Measurements from ENCODE around the gene CARD14.

CARD14 gene

GRCh38 chr17:80217703-80218362 lies 48.0 kb downstream of the CARD14 start:
- no peak overlapping the region for H3K4me3 ChIP-seq (ENCODE audit: low read length)

GRCh38 chr17:80218391-80218790 lies 48.6 kb downstream of the CARD14 start:
- H3K4me3 ChIP-seq (ENCODE audit: low read length): no peak overlapping the region
- no peak for TF ChIP-seq ZNF274 (IDR thresholded peaks at IDR 0.05; ENCODE audit: low read depth, low read length)

More at GRCh38 chr17:80217703-80218362, 48.0 kb downstream of the CARD14 start:
- no peak for TF ChIP-seq ZNF274 (IDR thresholded peaks at IDR 0.05; ENCODE audit: low read depth, low read length)

GRCh38 chr17:80219013-80219762 lies 49.4 kb downstream of the CARD14 start:
- no peak for TF ChIP-seq ZNF274 (IDR thresholded peaks at IDR 0.05; ENCODE audit: low read depth, low read length)
- H3K4me3 ChIP-seq (ENCODE audit: low read length): peak overlapping the region; percentile 65; the same call in 1 of the 2 replicates

GRCh38 chr17:80219763-80220053 lies 49.9 kb downstream of the CARD14 start:
- peak overlapping the region; percentile 65 for H3K4me3 ChIP-seq (ENCODE audit: low read length)
- no peak for TF ChIP-seq ZNF274 (IDR thresholded peaks at IDR 0.05; ENCODE audit: low read depth, low read length)

- no peak for TF ChIP-seq ZNF274 (IDR thresholded peaks at IDR 0.05; ENCODE audit: low read depth, low read length)
- H3K4me3 ChIP-seq (ENCODE audit: low read length): peak within 1 kb of the TSS; percentile 65
Measured at GRCh38 chr17:80220054-80220735, 50.4 kb downstream of the CARD14 start, which contains the start of the genes SGSH and SLC26A11. TSS of gene SGSH (minus strand) at chr17:80220333. CDS start at chr17:80220313, 20 bp downstream. TSS of gene SLC26A11 (plus strand) at chr17:80220427. CDS start at chr17:80221561, 1,134 bp downstream.

- no peak for TF ChIP-seq ZNF274 (IDR thresholded peaks at IDR 0.05; ENCODE audit: low read depth, low read length)
- H3K4me3 ChIP-seq (ENCODE audit: low read length): peak overlapping the region; percentile 65
Measured at GRCh38 chr17:80220736-80221215, 50.9 kb downstream of the CARD14 start.

- no peak for TF ChIP-seq ZNF274 (IDR thresholded peaks at IDR 0.05; ENCODE audit: low read depth, low read length)
- H3K4me3 ChIP-seq (ENCODE audit: low read length): no peak overlapping the region
Measured at GRCh38 chr17:80221351-80222105, 51.7 kb downstream of the CARD14 start.

- H3K4me3 ChIP-seq (ENCODE audit: low read length): no peak overlapping the region
- no peak for TF ChIP-seq ZNF274 (IDR thresholded peaks at IDR 0.05; ENCODE audit: low read depth, low read length)
Measured at GRCh38 chr17:80222376-80223141, 52.7 kb downstream of the CARD14 start.

- no peak for TF ChIP-seq ZNF274 (IDR thresholded peaks at IDR 0.05; ENCODE audit: low read depth, low read length)
- no peak overlapping the region for H3K4me3 ChIP-seq (ENCODE audit: low read length)
Measured at GRCh38 chr17:80223142-80223815, 53.4 kb downstream of the CARD14 start.

- TF ChIP-seq ZNF274 (IDR thresholded peaks at IDR 0.05; ENCODE audit: low read depth, low read length): no peak
- no peak overlapping the region for H3K4me3 ChIP-seq (ENCODE audit: low read length)
Measured at GRCh38 chr17:80223838-80224497, 54.1 kb downstream of the CARD14 start.

- no peak for TF ChIP-seq ZNF274 (IDR thresholded peaks at IDR 0.05; ENCODE audit: low read depth, low read length)
Measured at GRCh38 chr17:80224683-80225082, 54.9 kb downstream of the CARD14 start.

GRCh38 chr17:80225230-80225629 lies 55.4 kb downstream of the CARD14 start:
- H3K4me3 ChIP-seq (ENCODE audit: low read length): no peak overlapping the region
- no peak for TF ChIP-seq ZNF274 (IDR thresholded peaks at IDR 0.05; ENCODE audit: low read depth, low read length)

More at GRCh38 chr17:80224683-80225082, 54.9 kb downstream of the CARD14 start:
- no peak overlapping the region for H3K4me3 ChIP-seq (ENCODE audit: low read length)

Data from GM08714 (cell line).